T-helper 22 cell (primary cell): ENCODE results near the gene CLCF1.

ENCODE experiments used
- DNase-seq: peaks from one replicate; pipeline ENCODE4 v3.0.0-alpha.2; 2020; ENCODE audit warnings: low read depth

CLCF1 gene

GRCh38 chr11:67372993-67373647 lies at the start of gene CLCF1:
Gene CLCF1, minus strand, starts transcription at chr11:67373598. Its CDS starts 59 bp downstream, at chr11:67373539.
- no peak for DNase-seq

- no peak for DNase-seq
Observed at GRCh38 chr11:67422891-67423290, 49.5 kb upstream of the CLCF1 start.

GRCh38 chr11:67421430-67422031 lies 48.1 kb upstream of the CLCF1 start:
- no peak for DNase-seq

GRCh38 chr11:67420646-67421429 lies 47.4 kb upstream of the CLCF1 start:
- peak; percentile 97 for DNase-seq

- no peak for DNase-seq
Observed at GRCh38 chr11:67420147-67420645, 46.8 kb upstream of the CLCF1 start.

GRCh38 chr11:67419325-67420049 lies 46.1 kb upstream of the CLCF1 start:
- DNase-seq: no peak

- no peak for DNase-seq
Observed at GRCh38 chr11:67418476-67419281, 45.3 kb upstream of the CLCF1 start.

- DNase-seq: no peak
Observed at GRCh38 chr11:67417425-67417824, 44.0 kb upstream of the CLCF1 start.

GRCh38 chr11:67416416-67417335 lies 43.3 kb upstream of the CLCF1 start:
- DNase-seq: peak; percentile 73

GRCh38 chr11:67415501-67416304 lies 42.3 kb upstream of the CLCF1 start, which contains the start of gene CARNS1:
Gene CARNS1, plus strand, starts transcription at chr11:67415678. Its CDS starts 522 bp downstream, at chr11:67416200.
- no peak for DNase-seq

GRCh38 chr11:67413266-67413849 lies 40.0 kb upstream of the CLCF1 start:
- no peak for DNase-seq

GRCh38 chr11:67412495-67413179 lies 39.2 kb upstream of the CLCF1 start:
- DNase-seq: no peak

GRCh38 chr11:67411785-67412152 lies 38.4 kb upstream of the CLCF1 start:
- DNase-seq: no peak

GRCh38 chr11:67410984-67411784 lies 37.8 kb upstream of the CLCF1 start:
- DNase-seq: no peak

- DNase-seq: no peak
Observed at GRCh38 chr11:67410369-67410831, 37.0 kb upstream of the CLCF1 start.

- DNase-seq: no peak
Observed at GRCh38 chr11:67409781-67410368, 36.5 kb upstream of the CLCF1 start.

GRCh38 chr11:67409261-67409666 lies 35.9 kb upstream of the CLCF1 start:
- DNase-seq: peak; percentile 64
